GM12873 (cell line): ENCODE measurements around the gene MEF2B.

Experiments
- TF ChIP-seq, protein P1 (sequence below): IDR thresholded peaks from 2 replicates; pipeline ENCODE4 v1.5.1; 2012; ENCODE audit warnings: low read depth, mild to moderate bottlenecking, moderate library complexity, low read length, control low read depth; ENCODE audit not compliant: insufficient read depth; ENCODE audit errors: missing control alignments

The MEF2B gene

DNA sequence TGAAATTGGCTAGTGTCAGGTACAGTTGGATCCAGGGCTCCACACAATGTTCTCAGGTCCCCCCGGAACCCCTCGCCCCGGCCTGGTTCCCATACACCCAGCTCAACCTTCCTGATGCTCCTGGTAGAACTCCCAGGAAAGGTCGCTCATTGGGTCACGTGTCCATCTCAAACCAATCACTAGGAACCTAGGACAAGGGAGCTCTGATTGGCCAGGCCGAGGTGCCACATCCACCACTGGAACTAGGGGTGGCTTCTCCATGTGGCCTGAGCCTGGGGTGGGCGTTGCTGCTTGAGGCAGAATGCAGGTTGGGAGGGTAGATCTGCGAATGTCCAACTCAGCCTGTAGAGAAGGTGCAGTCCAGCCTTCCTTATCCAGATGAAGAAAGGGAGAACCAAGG, 6.9 kb upstream of the MEF2B start:
- TF ChIP-seq, protein P1, sequence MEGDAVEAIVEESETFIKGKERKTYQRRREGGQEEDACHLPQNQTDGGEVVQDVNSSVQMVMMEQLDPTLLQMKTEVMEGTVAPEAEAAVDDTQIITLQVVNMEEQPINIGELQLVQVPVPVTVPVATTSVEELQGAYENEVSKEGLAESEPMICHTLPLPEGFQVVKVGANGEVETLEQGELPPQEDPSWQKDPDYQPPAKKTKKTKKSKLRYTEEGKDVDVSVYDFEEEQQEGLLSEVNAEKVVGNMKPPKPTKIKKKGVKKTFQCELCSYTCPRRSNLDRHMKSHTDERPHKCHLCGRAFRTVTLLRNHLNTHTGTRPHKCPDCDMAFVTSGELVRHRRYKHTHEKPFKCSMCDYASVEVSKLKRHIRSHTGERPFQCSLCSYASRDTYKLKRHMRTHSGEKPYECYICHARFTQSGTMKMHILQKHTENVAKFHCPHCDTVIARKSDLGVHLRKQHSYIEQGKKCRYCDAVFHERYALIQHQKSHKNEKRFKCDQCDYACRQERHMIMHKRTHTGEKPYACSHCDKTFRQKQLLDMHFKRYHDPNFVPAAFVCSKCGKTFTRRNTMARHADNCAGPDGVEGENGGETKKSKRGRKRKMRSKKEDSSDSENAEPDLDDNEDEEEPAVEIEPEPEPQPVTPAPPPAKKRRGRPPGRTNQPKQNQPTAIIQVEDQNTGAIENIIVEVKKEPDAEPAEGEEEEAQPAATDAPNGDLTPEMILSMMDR, result no peak

DNA sequence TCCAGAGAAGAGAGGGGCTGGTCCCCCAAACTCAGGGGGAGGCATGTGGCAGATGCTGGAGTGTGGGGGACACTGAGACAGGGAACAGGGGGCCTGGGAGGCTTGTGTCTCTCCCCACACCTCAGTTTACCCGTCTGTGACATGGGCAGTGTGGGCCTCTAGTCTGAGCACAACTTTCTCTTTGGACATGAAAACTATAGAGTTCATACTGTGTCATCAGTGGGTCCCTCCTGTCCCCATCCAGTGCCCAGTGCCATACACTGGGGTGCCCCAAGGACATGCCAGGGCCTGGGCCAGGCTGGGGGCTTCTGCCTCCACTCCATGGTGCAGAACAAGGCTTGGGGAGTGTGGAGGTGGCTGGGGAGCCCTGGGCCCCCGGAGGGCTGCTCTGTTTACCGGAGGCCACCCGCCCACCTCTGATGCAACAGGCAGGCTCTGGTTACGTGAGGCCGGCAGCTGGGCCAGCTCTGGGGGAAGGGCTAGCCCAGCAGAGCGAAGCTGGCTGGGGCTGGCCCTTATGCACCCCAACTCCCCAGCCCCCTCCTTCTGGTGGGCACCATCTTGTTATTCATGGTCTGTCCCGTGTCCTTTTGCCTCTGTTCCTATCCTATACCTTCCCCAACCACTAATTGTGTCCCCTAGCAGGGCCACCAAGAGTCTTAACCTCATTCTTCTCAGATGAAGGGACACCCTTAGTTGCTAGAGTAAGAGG, 1.9 kb upstream of the MEF2B start:
- TF ChIP-seq, protein P1, result no peak

- TF ChIP-seq, protein P1, result no peak
These were observed 1.0 kb upstream of the MEF2B start for GRCh38 chr19:19170873-19171672.

GRCh38 chr19:19169236-19170052, 619 bp downstream of the MEF2B start:
- TF ChIP-seq, protein P1, result no peak

GRCh38 chr19:19167612-19168011, 2.5 kb downstream of the MEF2B start:
- TF ChIP-seq, protein P1, result no peak

- TF ChIP-seq, protein P1, result no peak
These were observed 4.7 kb downstream of the MEF2B start for GRCh38 chr19:19165396-19165795.

DNA sequence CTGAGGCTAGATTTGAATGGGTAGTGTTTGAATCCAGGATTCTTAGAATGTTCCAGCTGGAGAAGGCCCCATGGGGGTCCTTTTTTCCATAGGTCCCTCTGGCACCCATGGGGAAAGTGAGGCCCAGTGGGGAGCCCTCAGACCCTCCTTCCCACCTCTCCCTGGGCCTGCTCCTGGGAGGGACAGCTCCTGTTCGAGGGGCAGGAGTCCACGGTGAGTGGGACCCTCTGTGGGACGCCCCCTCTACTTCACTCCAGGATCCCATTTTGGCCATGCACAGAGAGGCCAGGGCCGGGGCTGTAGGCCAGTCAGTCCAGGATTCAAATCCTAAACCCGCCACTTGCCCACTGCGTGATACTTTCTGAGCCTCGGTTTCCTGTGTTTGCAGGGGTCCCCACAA, 7.6 kb downstream of the MEF2B start:
- TF ChIP-seq, protein P1, result no peak
